Body of pancreas (tissue), 4 donors: ENCODE results near the gene LURAP1L. TPM values are rescaled to one million over a fixed set of nuclear protein-coding genes. Genes with fewer than 3 reads are reported as not detected.

Experiments used
- ATAC-seq: fragments of 150-250 bp; one replicate; pipeline ENCODE4 v1.9.1; 2016
- DNase-seq, 4 donors: peaks; one replicate each; pipeline ENCODE4 v3.0.0-alpha.2; 2019
- H3K27ac ChIP-seq, 4 donors: fragments of 200-600 bp; sonication (generic); 1 replicate in 3 of 4; 2 replicates in 1 of 4; pipeline versions ENCODE4 v1.5.1 to v1.6.1; 2016 to 2019; ENCODE audit warnings: mild to moderate bottlenecking in 1 of 4, mixed read lengths in 1 of 4, moderate library complexity in 1 of 4
- H3K27me3 ChIP-seq, 2 donors: fragments of 200-600 bp; sonication (generic); one replicate each; pipeline ENCODE4 v1.6.0; 2016; ENCODE audit warnings: mild to moderate bottlenecking in 1 of 2
- H3K36me3 ChIP-seq, 2 donors: fragments of 200-600 bp; sonication (generic); replicated peaks in 1 of 2; 2 replicates each; pipeline ENCODE4 v1.5.1; 2016; ENCODE audit warnings: low read depth in 2 of 2; ENCODE audit not compliant: insufficient read depth in 1 of 2
- H3K4me1 ChIP-seq: fragments of 200-600 bp; sonication (generic); one replicate; pipeline ENCODE4 v1.6.0; 2016
- H3K4me3 ChIP-seq, 2 donors: fragments of 200-600 bp; sonication (generic); 1 replicate in 1 of 2; 2 replicates in 1 of 2; pipeline ENCODE4 v1.5.1; 2016 to 2019
- H3K9me3 ChIP-seq, 3 donors: fragments of 200-600 bp; sonication (generic); 1 replicate in 2 of 3; 2 replicates in 1 of 3; pipeline ENCODE4 v1.5.1; 2016
- CTCF ChIP-seq, 7 experiments: fragments of 450-650 bp in 4 of 7; fragments of 200-600 bp in 3 of 7; sonication (generic) in 3 of 7; IDR thresholded peaks; one replicate each; pipeline ENCODE4 v1.5.1; 2016 to 2019; ENCODE audit warnings: antibody characterized with exemption in 7 of 7
- POLR2A ChIP-seq, 3 donors: fragments of 450-650 bp; IDR thresholded peaks; one replicate each; pipeline ENCODE4 v1.6.1; 2016; ENCODE audit warnings: antibody characterized with exemption in 3 of 3, mild to moderate bottlenecking in 2 of 3
- WGBS, 2 donors: methylation state at CpG; one replicate each; pipeline ENCODE4 v1.1.5; 2017; 5-methylcytosine and 5-hydroxymethylcytosine counted together
- intact Hi-C: fragments of 100-400 bp; cut with DNase I; formaldehyde crosslinking; loops from one replicate; pipeline ENCODE4 v1.15.1; 2023
- total RNA-seq, 2 donors: library from RNA; depleted of rRNA; stranded (reverse); fragments of >200 nt; gene quantifications; one replicate each; pipeline ENCODE4 v1.1.0, GENCODE V29; 2016

Gene LURAP1L
- total RNA-seq, 2 donors from 2014 or later: 12.2 to 20.2 TPM

GRCh38 chr9:12732971-12733370 is 41.8 kb upstream of the LURAP1L start:
- intact Hi-C loops: no loop called here
- Histone ChIP-seq H3K4me3 (no peak overlapping the region), H3K27ac (no peak overlapping the region), H3K27me3 (no peaks in the 10 kb centered on the region), H3K36me3 (no peaks in the 10 kb centered on the region), H3K4me1 (no peaks in the 10 kb centered on the region), H3K9me3 (peaks cover 0 to 6% (median 0%) of the 10 kb centered on the region in 3 donors)
- DNase-seq (no peak), ATAC-seq (no peak)
- 46 to 62% methylated on average over 3 of the region's 3 CpGs for WGBS, 2 donors
- TF ChIP-seq POLR2A (IDR thresholded peaks at IDR 0.05) (no peak), CTCF (IDR thresholded peaks at IDR 0.05) (no peak)

- no peak for TF ChIP-seq CTCF (IDR thresholded peaks at IDR 0.05)
- no peak for TF ChIP-seq POLR2A (IDR thresholded peaks at IDR 0.05)
- Histone ChIP-seq H3K4me1 (no peaks in the 10 kb centered on the region), H3K27ac (no peak overlapping the region), H3K4me3 (no peak overlapping the region), H3K9me3 (peaks cover 0 to 6% (median 0%) of the 10 kb centered on the region in 3 donors), H3K36me3 (no peaks in the 10 kb centered on the region), H3K27me3 (no peaks in the 10 kb centered on the region)
- 48 to 63% methylated on average over 3 of the region's 3 CpGs for WGBS, 2 donors
- intact Hi-C loops: no loop called here
- DNase-seq (no peak), ATAC-seq (no peak)
Measured at GRCh38 chr9:12735665-12736064, 39.2 kb upstream of the LURAP1L start.

- no peaks in the 10 kb centered on the region for H3K36me3 ChIP-seq
- H3K9me3 ChIP-seq: peaks cover 0 to 6% (median 0%) of the 10 kb centered on the region in 3 donors
- WGBS, 2 donors: 0% methylated on average over 1 of the region's 1 CpG
- intact Hi-C loops: no loop called here
- no peaks in the 10 kb centered on the region for H3K27me3 ChIP-seq
- TF ChIP-seq CTCF (IDR thresholded peaks at IDR 0.05) (no peak), POLR2A (IDR thresholded peaks at IDR 0.05) (no peak)
- H3K27ac ChIP-seq: no peak overlapping the region
- H3K4me1 ChIP-seq: no peaks in the 10 kb centered on the region
- no peak overlapping the region for H3K4me3 ChIP-seq
- no peak for ATAC-seq
- DNase-seq: no peak
Measured at GRCh38 chr9:12737871-12738270, 36.9 kb upstream of the LURAP1L start.

- ATAC-seq (no peak), DNase-seq (no peak)
- intact Hi-C loops: no loop called here
- H3K27me3 ChIP-seq: no peaks in the 10 kb centered on the region
- H3K9me3 ChIP-seq: peaks cover 0 to 6% (median 0%) of the 10 kb centered on the region in 3 donors
- no peaks in the 10 kb centered on the region for H3K36me3 ChIP-seq
- H3K27ac ChIP-seq: no peak overlapping the region
- no peaks in the 10 kb centered on the region for H3K4me1 ChIP-seq
- TF ChIP-seq CTCF (IDR thresholded peaks at IDR 0.05): no peak
- TF ChIP-seq POLR2A (IDR thresholded peaks at IDR 0.05): no peak
- no peak overlapping the region for H3K4me3 ChIP-seq
Measured at GRCh38 chr9:12739014-12739652, 35.7 kb upstream of the LURAP1L start.

GRCh38 chr9:12740845-12741244 is 34.0 kb upstream of the LURAP1L start:
- ATAC-seq: no peak
- H3K36me3 ChIP-seq: no peaks in the 10 kb centered on the region

More at GRCh38 chr9:12740845-12741244, 34.0 kb upstream of the LURAP1L start:
- intact Hi-C loops: no loop called here
- Histone ChIP-seq H3K27ac (no peak overlapping the region), H3K9me3 (no peaks in the 10 kb centered on the region), H3K27me3 (no peaks in the 10 kb centered on the region), H3K4me3 (no peak overlapping the region), H3K4me1 (no peaks in the 10 kb centered on the region)
- TF ChIP-seq CTCF (IDR thresholded peaks at IDR 0.05) (no peak), POLR2A (IDR thresholded peaks at IDR 0.05) (no peak)
- WGBS, 2 donors: 73 to 82% methylated on average over 2 of the region's 2 CpGs
- DNase-seq: no peak
